IMR-90 (cell line): ENCODE measurements around the gene TTC28. TPM values are rescaled to one million over a fixed set of nuclear protein-coding genes. Genes with fewer than 3 reads are reported as not detected.
A peak's percentile ranks its signal among the peaks of the same experiment; 100 is the strongest.

Source experiments
- ATAC-seq: fragments of 200-7000 bp; cut with Tn5 transposase; 2 replicates; pipeline ENCODE4 v1.9.1; 2020; ENCODE audit warnings: low read depth, mild to moderate bottlenecking, moderate library complexity
- BruUV-seq: library from RNA; stranded (reverse); fragments of 400-500 nt; replicated peaks from 2 replicates; lab custom pipeline; 2021; lab: Mats Ljungman, UMichigan
- CTCF ChIA-PET: fragments of 300-600 bp; formaldehyde crosslinking; extraction: SDS; loops from one replicate; lab custom pipeline; 2021; ENCODE audit warnings: antibody characterized with exemption; lab: Yijun Ruan, JAX
- POLR2A ChIA-PET: fragments of 300-600 bp; sonication (Branson Sonifier 250); formaldehyde crosslinking; loops from one replicate; lab custom pipeline; 2022; ENCODE audit warnings: antibody characterized with exemption; ENCODE audit not compliant: unreplicated experiment; lab: Charles Lee
- DNase-seq: peaks from one replicate; pipeline ENCODE4 v3.0.0; 2013
- H2AFZ ChIP-seq: replicated peaks from 2 replicates; pipeline ENCODE3; 2013; ENCODE audit warnings: low read length, mild to moderate bottlenecking; ENCODE audit not compliant: poor library complexity
- H2AK5ac ChIP-seq: 2 replicates; pipeline ENCODE4 v1.6.1; 2013; ENCODE audit warnings: low read depth, low read length, inconsistent platforms
- H2AK9ac ChIP-seq: replicated peaks from 2 replicates; pipeline ENCODE3; 2013; ENCODE audit warnings: mild to moderate bottlenecking, low read depth, low read length, moderate library complexity; ENCODE audit not compliant: poor library complexity
- H2BK120ac ChIP-seq: 2 replicates; pipeline ENCODE4 v1.6.1; 2013; ENCODE audit warnings: low read depth, low read length, inconsistent platforms
- H2BK15ac ChIP-seq: 3 replicates; pipeline ENCODE4 v1.6.1; 2013; ENCODE audit warnings: low read depth, low read length, inconsistent platforms
- H2BK20ac ChIP-seq: 2 replicates; pipeline ENCODE4 v1.6.1; 2013; ENCODE audit warnings: low read depth, mild to moderate bottlenecking, inconsistent platforms, low read length, moderate library complexity
- H2BK5ac ChIP-seq: 2 replicates; pipeline ENCODE4 v1.6.1; 2013; ENCODE audit warnings: mild to moderate bottlenecking, low read depth, low read length, inconsistent platforms; ENCODE audit not compliant: poor library complexity, severe bottlenecking
- H3K14ac ChIP-seq: replicated peaks from 2 replicates; pipeline ENCODE4 v1.6.1; 2013; ENCODE audit warnings: low read depth, low read length, inconsistent platforms
- H3K18ac ChIP-seq: 2 replicates; pipeline ENCODE4 v1.6.1; 2013; ENCODE audit warnings: low read depth, low read length, control low read depth
- H3K23ac ChIP-seq: 2 replicates; pipeline ENCODE4 v1.6.1; 2013; ENCODE audit warnings: low read depth, low read length, inconsistent platforms
- H3K27ac ChIP-seq: 2 replicates; pipeline ENCODE4 v1.5.1; 2013; ENCODE audit warnings: mild to moderate bottlenecking, control low read depth, low read length; ENCODE audit not compliant: insufficient read depth
- H3K27me3 ChIP-seq: 2 replicates; pipeline ENCODE4 v1.6.1; 2013; ENCODE audit warnings: low read length; ENCODE audit not compliant: control insufficient read depth, insufficient read depth
- H3K36me3 ChIP-seq: 2 replicates; pipeline ENCODE4 v1.6.1; 2013; ENCODE audit warnings: low read length, mixed read lengths; ENCODE audit not compliant: control insufficient read depth, insufficient read depth
- H3K4ac ChIP-seq: 2 replicates; pipeline ENCODE4 v1.6.1; 2013; ENCODE audit warnings: low read depth, low read length, inconsistent platforms
- H3K4me1 ChIP-seq: 2 replicates; pipeline ENCODE4 v1.6.1; 2013; ENCODE audit warnings: low read length, mixed read lengths; ENCODE audit not compliant: control insufficient read depth, insufficient read depth
- H3K4me2 ChIP-seq: 2 replicates; pipeline ENCODE4 v1.6.1; 2013; ENCODE audit warnings: low read depth, mild to moderate bottlenecking, control low read depth, low read length, moderate library complexity
- H3K4me3 ChIP-seq: 2 replicates; pipeline ENCODE4 v1.5.1; 2013; ENCODE audit warnings: low read depth, mild to moderate bottlenecking, control low read depth, low read length, moderate library complexity; ENCODE audit not compliant: insufficient read depth
- H3K56ac ChIP-seq: 2 replicates; pipeline ENCODE4 v1.6.1; 2013; ENCODE audit warnings: low read length, inconsistent platforms; ENCODE audit not compliant: insufficient read depth; ENCODE audit errors: extremely low read depth
- H3K79me1 ChIP-seq, 2 experiments: 2 replicates each; pipeline ENCODE4 v1.6.1; 2013; ENCODE audit warnings: low read length in 2 of 2, inconsistent platforms in 1 of 2, low read depth in 1 of 2
- H3K9ac ChIP-seq: 2 replicates; pipeline ENCODE4 v1.6.1; 2013; ENCODE audit warnings: low read depth, low read length, control low read depth
- H3K9me1 ChIP-seq: 2 replicates; pipeline ENCODE4 v1.6.1; 2013; ENCODE audit warnings: low read length, inconsistent platforms; ENCODE audit not compliant: insufficient read depth
- H3K9me3 ChIP-seq: 2 replicates; pipeline ENCODE4 v1.6.1; 2013; ENCODE audit warnings: low read length; ENCODE audit not compliant: control insufficient read depth, insufficient read depth
- H4K20me1 ChIP-seq: 2 replicates; pipeline ENCODE4 v1.6.1; 2013; ENCODE audit warnings: low read length, inconsistent platforms; ENCODE audit not compliant: insufficient read depth
- H4K5ac ChIP-seq: 2 replicates; pipeline ENCODE4 v1.6.1; 2013; ENCODE audit warnings: mild to moderate bottlenecking, low read depth, low read length, control low read depth
- H4K8ac ChIP-seq, 2 experiments: 2 replicates each; pipeline ENCODE4 v1.6.1; 2013; ENCODE audit warnings: low read depth in 2 of 2, low read length in 2 of 2, control low read depth in 1 of 2, inconsistent platforms in 1 of 2
- H4K91ac ChIP-seq: 2 replicates; pipeline ENCODE4 v1.6.1; 2013; ENCODE audit warnings: low read depth, low read length, inconsistent platforms; ENCODE audit not compliant: insufficient read depth
- BHLHE40 ChIP-seq: fragments of 150-350 bp; IDR thresholded peaks from 2 replicates; pipeline ENCODE4 v1.6.1; 2016; ENCODE audit warnings: mild to moderate bottlenecking, low read depth, low read length
- CEBPB ChIP-seq: IDR thresholded peaks from 2 replicates; pipeline ENCODE4 v1.6.1; 2012; ENCODE audit warnings: low read depth, low read length, improper control_type of control experiment
- CHD1 ChIP-seq: IDR thresholded peaks from 2 replicates; pipeline ENCODE4 v1.6.1; 2012; ENCODE audit warnings: low read depth, low read length, improper control_type of control experiment
- FOS ChIP-seq: fragments of 150-350 bp; IDR thresholded peaks from 2 replicates; pipeline ENCODE4 v1.6.1; 2016; ENCODE audit warnings: low read depth, low read length
- MAFK ChIP-seq: IDR thresholded peaks from 2 replicates; pipeline ENCODE4 v1.6.1; 2012; ENCODE audit warnings: low read depth, low read length, improper control_type of control experiment
- MAZ ChIP-seq: IDR thresholded peaks from 2 replicates; pipeline ENCODE4 v1.6.1; 2012; ENCODE audit warnings: low read depth, mild to moderate bottlenecking, low read length, improper control_type of control experiment, moderate library complexity, borderline replicate concordance
- MXI1 ChIP-seq: IDR thresholded peaks from 2 replicates; pipeline ENCODE4 v1.6.1; 2012; ENCODE audit warnings: low read depth, mild to moderate bottlenecking, low read length, moderate library complexity, borderline replicate concordance
- NFE2L2 ChIP-seq: fragments of 150-350 bp; IDR thresholded peaks from 2 replicates; pipeline ENCODE4 v1.6.1; 2016; ENCODE audit warnings: low read depth, mild to moderate bottlenecking, low read length
- POLR2A ChIP-seq: IDR thresholded peaks from 2 replicates; pipeline ENCODE4 v1.6.1; 2012; ENCODE audit warnings: mild to moderate bottlenecking, low read depth, low read length
- RAD21 ChIP-seq: IDR thresholded peaks from 2 replicates; pipeline ENCODE4 v1.6.1; 2012; ENCODE audit warnings: low read length, improper control_type of control experiment
- RCOR1 ChIP-seq: IDR thresholded peaks from 2 replicates; pipeline ENCODE4 v1.6.1; 2012; ENCODE audit warnings: mild to moderate bottlenecking, low read length, improper control_type of control experiment; ENCODE audit not compliant: insufficient replicate concordance
- RFX5 ChIP-seq: IDR thresholded peaks from 2 replicates; pipeline ENCODE4 v1.8.0; 2012; ENCODE audit warnings: low read depth, mild to moderate bottlenecking, low read length, moderate library complexity
- SMC3 ChIP-seq: fragments of 150-350 bp; IDR thresholded peaks from 2 replicates; pipeline ENCODE4 v1.6.1; 2016; ENCODE audit warnings: low read depth, mild to moderate bottlenecking, antibody characterized with exemption, low read length, moderate library complexity
- whole genome bisulfite sequencing, 2 experiments: methylation state at CpG; one replicate each; pipeline versions ENCODE4 v1.1.5 to v1.1.7; 2013; ENCODE audit warnings: missing lambda C conversion rate in 2 of 2; ENCODE audit not compliant: insufficient read length in 1 of 2; ENCODE audit errors: extremely low coverage in 2 of 2; 5-methylcytosine and 5-hydroxymethylcytosine counted together
- dilution Hi-C: fragments of 300-500 bp; cut with HindIII; formaldehyde crosslinking; loops from one replicate; pipeline ENCODE4 v1.14.3; 2018; ENCODE audit warnings: low sequenced_read_pairs; ENCODE audit not compliant: unreplicated experiment
- in situ Hi-C: fragments of 300-500 bp; cut with MboI; formaldehyde crosslinking; loops from 3 replicates; pipeline ENCODE4 v1.14.3; 2019; ENCODE audit warnings: low sequenced_read_pairs, inconsistent platforms, mixed read lengths
- intact Hi-C: fragments of 100-400 bp; cut with micrococcal nuclease; formaldehyde crosslinking; loops from 2 replicates; pipeline ENCODE4 v1.10.0; 2022
- polyA plus RNA-seq, 3 experiments: library from polyadenylated mRNA; depleted of rRNA; stranded (reverse); fragments of >200 nt; gene quantifications; 2 replicates each; pipeline ENCODE4 v1.2.3, GENCODE V29; 2012; ENCODE audit warnings: low replicate concordance in 1 of 3
- total RNA-seq: library from RNA; depleted of rRNA; stranded (reverse); fragments of >200 nt; gene quantifications from 2 replicates; pipeline ENCODE4 v1.2.3, GENCODE V29; 2012
- TF ChIP-seq, protein P1 (sequence below): fragments of 150-350 bp; IDR thresholded peaks from 2 replicates; pipeline ENCODE4 v1.6.1; 2016; ENCODE audit warnings: low read depth, mild to moderate bottlenecking, low read length, moderate library complexity, borderline replicate concordance
- TF ChIP-seq, protein P2 (sequence below): conservative IDR thresholded peaks from 2 replicates; pipeline ENCODE4 v1.5.1; 2012; ENCODE audit warnings: mild to moderate bottlenecking, low read depth, low read length, improper control_type of control experiment
- TF ChIP-seq, protein P3 (sequence below): fragments of 150-350 bp; IDR thresholded peaks from 2 replicates; pipeline ENCODE4 v1.6.1; 2017; ENCODE audit warnings: mild to moderate bottlenecking, antibody characterized with exemption, low read length, low read depth

Gene TTC28
- total and polyA plus RNA-seq, 2 of the 4 experiments (the other 2 are of a cell fraction): 5.6 to 13.3 TPM

DNA sequence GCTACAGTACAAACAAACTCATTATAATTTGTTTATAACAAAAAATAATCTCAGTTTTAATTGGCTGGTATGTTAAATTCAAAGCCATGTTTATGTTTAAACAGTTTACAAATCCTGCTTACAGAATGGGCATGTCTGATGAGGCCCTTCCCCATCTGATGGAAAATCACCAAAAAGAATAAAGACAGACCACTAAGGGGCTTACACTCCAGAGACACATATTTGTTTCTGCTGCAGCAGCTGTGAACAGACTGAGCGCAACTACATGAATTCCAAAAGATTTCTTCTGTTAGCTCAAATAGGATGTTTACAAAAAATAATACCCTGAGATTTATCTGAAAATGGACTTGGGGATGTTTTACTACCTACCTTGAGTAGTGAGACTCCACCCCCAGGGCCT lies 585.9 kb downstream of the TTC28 start:
- H3K4me1 ChIP-seq: peaks cover 3% of the 10 kb centered on the region; the same call in 1 of the 2 replicates
- ATAC-seq: no peak

More for the DNA sequence above, 585.9 kb downstream of the TTC28 start:
- Histone ChIP-seq H2AFZ (no peak overlapping the region), H3K9ac (no peak overlapping the region), H2AK5ac (no peak overlapping the region), H4K8ac (no peak overlapping the region), H4K91ac (no peak overlapping the region), H2BK5ac (no peak overlapping the region), H3K4me2 (no peak overlapping the region), H4K5ac (no peak overlapping the region), H3K14ac (no peak overlapping the region), H4K20me1 (no peaks in the 10 kb centered on the region), H3K36me3 (peaks cover 26% of the 10 kb centered on the region), H3K27ac (0 out of 2 replicates have a peak overlapping the region, but pooled peaks have one; percentile 13), H3K79me1 (no peaks in the 10 kb centered on the region), H3K4me3 (no peak overlapping the region), H3K9me3 (no peaks in the 10 kb centered on the region), H3K27me3 (no peaks in the 10 kb centered on the region), H3K23ac (no peak overlapping the region), H2BK20ac (no peak overlapping the region), H3K56ac (no peak overlapping the region), H3K18ac (no peak overlapping the region), H2BK120ac (no peak overlapping the region), H2AK9ac (no peak overlapping the region), H2BK15ac (no peak overlapping the region), H3K9me1 (peaks cover 4% of the 10 kb centered on the region; the same call in 1 of the 2 replicates), H3K4ac (no peak overlapping the region)
- no TSS peak for BruUV-seq
- WGBS, 2 experiments: no CpG with 5 or more reads among the region's 1 CpG
- ChIA-PET POLR2A (no interaction called here), CTCF (no interaction called here)
- in situ Hi-C loops: no loop called here
- intact Hi-C loops: no loop called here
- dilution Hi-C loops: no loop called here
- no peak for DNase-seq
- TF ChIP-seq, protein P1, sequence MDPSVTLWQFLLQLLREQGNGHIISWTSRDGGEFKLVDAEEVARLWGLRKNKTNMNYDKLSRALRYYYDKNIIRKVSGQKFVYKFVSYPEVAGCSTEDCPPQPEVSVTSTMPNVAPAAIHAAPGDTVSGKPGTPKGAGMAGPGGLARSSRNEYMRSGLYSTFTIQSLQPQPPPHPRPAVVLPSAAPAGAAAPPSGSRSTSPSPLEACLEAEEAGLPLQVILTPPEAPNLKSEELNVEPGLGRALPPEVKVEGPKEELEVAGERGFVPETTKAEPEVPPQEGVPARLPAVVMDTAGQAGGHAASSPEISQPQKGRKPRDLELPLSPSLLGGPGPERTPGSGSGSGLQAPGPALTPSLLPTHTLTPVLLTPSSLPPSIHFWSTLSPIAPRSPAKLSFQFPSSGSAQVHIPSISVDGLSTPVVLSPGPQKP: no peak
- TF ChIP-seq, protein P2, sequence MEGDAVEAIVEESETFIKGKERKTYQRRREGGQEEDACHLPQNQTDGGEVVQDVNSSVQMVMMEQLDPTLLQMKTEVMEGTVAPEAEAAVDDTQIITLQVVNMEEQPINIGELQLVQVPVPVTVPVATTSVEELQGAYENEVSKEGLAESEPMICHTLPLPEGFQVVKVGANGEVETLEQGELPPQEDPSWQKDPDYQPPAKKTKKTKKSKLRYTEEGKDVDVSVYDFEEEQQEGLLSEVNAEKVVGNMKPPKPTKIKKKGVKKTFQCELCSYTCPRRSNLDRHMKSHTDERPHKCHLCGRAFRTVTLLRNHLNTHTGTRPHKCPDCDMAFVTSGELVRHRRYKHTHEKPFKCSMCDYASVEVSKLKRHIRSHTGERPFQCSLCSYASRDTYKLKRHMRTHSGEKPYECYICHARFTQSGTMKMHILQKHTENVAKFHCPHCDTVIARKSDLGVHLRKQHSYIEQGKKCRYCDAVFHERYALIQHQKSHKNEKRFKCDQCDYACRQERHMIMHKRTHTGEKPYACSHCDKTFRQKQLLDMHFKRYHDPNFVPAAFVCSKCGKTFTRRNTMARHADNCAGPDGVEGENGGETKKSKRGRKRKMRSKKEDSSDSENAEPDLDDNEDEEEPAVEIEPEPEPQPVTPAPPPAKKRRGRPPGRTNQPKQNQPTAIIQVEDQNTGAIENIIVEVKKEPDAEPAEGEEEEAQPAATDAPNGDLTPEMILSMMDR: no peak
- no peak for TF ChIP-seq CHD1
- no peak for TF ChIP-seq SMC3
- TF ChIP-seq MXI1: no peak
- no peak for TF ChIP-seq BHLHE40
- no peak for TF ChIP-seq MAFK
- TF ChIP-seq RAD21: no peak
- TF ChIP-seq MAZ: no peak
- TF ChIP-seq NFE2L2: no peak
- TF ChIP-seq CEBPB: no peak
- TF ChIP-seq POLR2A: no peak
- TF ChIP-seq RFX5: no peak
- no peak for TF ChIP-seq FOS
- no peak for TF ChIP-seq RCOR1
- TF ChIP-seq, protein P3, sequence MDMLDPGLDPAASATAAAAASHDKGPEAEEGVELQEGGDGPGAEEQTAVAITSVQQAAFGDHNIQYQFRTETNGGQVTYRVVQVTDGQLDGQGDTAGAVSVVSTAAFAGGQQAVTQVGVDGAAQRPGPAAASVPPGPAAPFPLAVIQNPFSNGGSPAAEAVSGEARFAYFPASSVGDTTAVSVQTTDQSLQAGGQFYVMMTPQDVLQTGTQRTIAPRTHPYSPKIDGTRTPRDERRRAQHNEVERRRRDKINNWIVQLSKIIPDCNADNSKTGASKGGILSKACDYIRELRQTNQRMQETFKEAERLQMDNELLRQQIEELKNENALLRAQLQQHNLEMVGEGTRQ: no peak
